Spleen (tissue), 11 donors: ENCODE results near the gene PLAU. TPM values are rescaled to one million over a fixed set of nuclear protein-coding genes. Genes with fewer than 3 reads are reported as not detected.

Experiments
- DNase-seq: peaks from one replicate; pipeline ENCODE4 v3.0.0-alpha.2; 2020
- H3K27ac ChIP-seq, 8 donors: fragments of 200-600 bp; sonication (generic) in 7 of 8; 1 replicate in 4 of 8; 2 replicates in 4 of 8; pipeline versions ENCODE4 v1.5.0 to v1.8.0; 2016 to 2021; ENCODE audit warnings: inconsistent platforms in 4 of 8, mild to moderate bottlenecking in 4 of 8, moderate library complexity in 1 of 8
- H3K27me3 ChIP-seq, 7 donors: fragments of 200-600 bp; sonication (generic) in 6 of 7; replicated peaks in 1 of 7; 1 replicate in 4 of 7; 2 replicates in 3 of 7; pipeline versions ENCODE4 v1.5.0 to v1.8.0; 2016 to 2021; ENCODE audit warnings: inconsistent platforms in 3 of 7, mild to moderate bottlenecking in 1 of 7
- H3K36me3 ChIP-seq, 6 donors: fragments of 200-600 bp; sonication (generic) in 5 of 6; 1 replicate in 4 of 6; 2 replicates in 2 of 6; pipeline versions ENCODE4 v1.5.0 to v1.8.0; 2016 to 2021; ENCODE audit warnings: inconsistent platforms in 2 of 6
- H3K4me1 ChIP-seq, 6 donors: fragments of 200-600 bp; sonication (generic) in 5 of 6; 1 replicate in 3 of 6; 2 replicates in 3 of 6; pipeline versions ENCODE4 v1.5.0 to v1.8.0; 2016 to 2021; ENCODE audit warnings: inconsistent platforms in 3 of 6
- H3K4me3 ChIP-seq, 8 donors: fragments of 200-600 bp; sonication (generic) in 7 of 8; 1 replicate in 4 of 8; 2 replicates in 4 of 8; pipeline versions ENCODE4 v1.5.0 to v1.8.0; 2016 to 2021; ENCODE audit warnings: inconsistent platforms in 4 of 8, mild to moderate bottlenecking in 4 of 8, moderate library complexity in 2 of 8
- H3K9me3 ChIP-seq, 8 donors: fragments of 200-600 bp; sonication (generic) in 7 of 8; 1 replicate in 4 of 8; 2 replicates in 4 of 8; pipeline versions ENCODE4 v1.5.0 to v1.8.0; 2016 to 2021; ENCODE audit warnings: inconsistent platforms in 4 of 8
- CTCF ChIP-seq, 11 experiments: fragments of 200-600 bp in 7 of 11; fragments of 450-650 bp in 4 of 11; sonication (generic) in 4 of 11; IDR thresholded peaks in 8 of 11; conservative IDR thresholded peaks in 3 of 11; 1 replicate in 7 of 11; 2 replicates in 4 of 11; pipeline versions ENCODE4 v1.4.0 to v1.8.0; 2016 to 2021; ENCODE audit warnings: antibody characterized with exemption in 11 of 11, inconsistent platforms in 4 of 11, mild to moderate bottlenecking in 1 of 11
- POLR2A ChIP-seq, 3 donors: fragments of 450-650 bp; IDR thresholded peaks; one replicate each; pipeline ENCODE4 v1.5.1; 2017; ENCODE audit warnings: antibody characterized with exemption in 3 of 3, mild to moderate bottlenecking in 1 of 3
- POLR2AphosphoS5 ChIP-seq, 3 donors: sonication (generic); formaldehyde crosslinking; IDR thresholded peaks; one replicate each; pipeline ENCODE4 v1.5.1; 2017; ENCODE audit warnings: antibody characterized with exemption in 3 of 3
- WGBS, 5 donors: extraction: QIAGEN DNeasy Blood & Tissue Kit in 3 of 5; methylation state at CpG; one replicate each; pipeline versions ENCODE4 v1.1.5 to v1.1.7; 2013 to 2018; 5-methylcytosine and 5-hydroxymethylcytosine counted together
- intact Hi-C: fragments of 100-400 bp; cut with DNase I; formaldehyde crosslinking; loops from one replicate; pipeline ENCODE4 v1.15.0; 2023; ENCODE audit warnings: low total_unique reads
- polyA plus RNA-seq, 3 donors: library from polyadenylated mRNA; stranded (reverse); fragments of 200-250 nt; gene quantifications; one replicate each; pipeline ENCODE4 v1.2.1, GENCODE V29; 2013
- total RNA-seq, 7 donors: library from RNA; depleted of rRNA in 3 of 7; stranded (reverse); fragments of >200 nt in 3 of 7; fragmentation: NEBNext Ultra II Directional in 4 of 7; extraction: Animal tissue kit (Norgen Biotek cat#: 25700) in 4 of 7; gene quantifications; one replicate each; pipeline versions ENCODE4 v1.1.0 to v1.2.1, GENCODE V29; 2016 to 2021
- donor health status: healthy with polysubstance abuse.
- donor health status: DM: no; HTN: no; CAD: no; lungs with moderate emphysema.
- donor health status: DM: no; HTN: no; CAD: no.
- donor health status: Bipolar disorder and iron deficiency.
- donor health status: healthy.
- donor health status: DM: no; HTN: no; CAD: no.
- donor health status: DM: yes; HTN: yes; CAD: no.

The PLAU gene
- total and polyA plus RNA-seq, 10 donors = 9.6 to 95.0 (median 30.3) TPM

- H3K27ac ChIP-seq = peak overlapping the region in 4 of 8 donors; percentile 5 to 91 (median 59)
- peaks cover 0 to 60% (median 15%) of the 10 kb centered on the region in 6 donors for H3K36me3 ChIP-seq
- no peaks in the 10 kb centered on the region for H3K9me3 ChIP-seq
- intact Hi-C loops = no loop called here
- H3K4me1 ChIP-seq = peaks cover 30 to 89% (median 55%) of the 10 kb centered on the region in 6 donors
- no peak for TF ChIP-seq CTCF (IDR thresholded peaks at IDR 0.05 in 8 of 11, conservative IDR thresholded peaks at IDR 0.05 in 3 of 11)
- no peak for TF ChIP-seq POLR2AphosphoS5 (IDR thresholded peaks at IDR 0.05)
- TF ChIP-seq POLR2A (IDR thresholded peaks at IDR 0.05) = no peak
- no peak for DNase-seq
- no peak overlapping the region for H3K4me3 ChIP-seq
- WGBS, 5 donors = 82 to 91% (median 87%) methylated on average over 8 of the region's 8 CpGs
- no peaks in the 10 kb centered on the region for H3K27me3 ChIP-seq
Observed at GRCh38 chr10:73871295-73872189, 39.4 kb upstream of the PLAU start.

GRCh38 chr10:73872190-73872710 lies 38.7 kb upstream of the PLAU start:
- Histone ChIP-seq H3K27me3 (no peaks in the 10 kb centered on the region), H3K4me3 (peak overlapping the region in 3 of 8 donors; percentile 98 to 99 (median 98)), H3K27ac (peak overlapping the region in 4 of 8 donors; percentile 5 to 91 (median 59)), H3K9me3 (no peaks in the 10 kb centered on the region), H3K36me3 (peaks cover 0 to 57% (median 15%) of the 10 kb centered on the region in 6 donors), H3K4me1 (peaks cover 23 to 83% (median 48%) of the 10 kb centered on the region in 6 donors)
- WGBS, 5 donors = 62 to 77% (median 75%) methylated on average over 2 to 5 of the region's 5 CpGs
- no peak for DNase-seq
- intact Hi-C loops = no loop called here
- peak in 1 of 11 experiments; percentile 26 for TF ChIP-seq CTCF (IDR thresholded peaks at IDR 0.05 in 8 of 11, conservative IDR thresholded peaks at IDR 0.05 in 3 of 11)
- TF ChIP-seq POLR2A (IDR thresholded peaks at IDR 0.05) = no peak

- Histone ChIP-seq H3K9me3 (no peaks in the 10 kb centered on the region), H3K4me1 (peaks cover 20 to 73% (median 40%) of the 10 kb centered on the region in 6 donors), H3K27me3 (no peaks in the 10 kb centered on the region), H3K27ac (peak overlapping the region in 6 of 8 donors; percentile 67 to 91 (median 88)), H3K4me3 (peak overlapping the region; percentile 75 to 99 (median 97)), H3K36me3 (peaks cover 0 to 47% (median 15%) of the 10 kb centered on the region in 6 donors)
- 36 to 51% (median 41%) methylated on average over 19 to 33 of the region's 33 CpGs for WGBS, 5 donors
- TF ChIP-seq CTCF (IDR thresholded peaks at IDR 0.05 in 8 of 11, conservative IDR thresholded peaks at IDR 0.05 in 3 of 11) (no peak), POLR2AphosphoS5 (IDR thresholded peaks at IDR 0.05) (no peak)
- intact Hi-C loops = no loop called here
- no peak for DNase-seq
Observed at GRCh38 chr10:73873142-73873837, 37.6 kb upstream of the PLAU start.
